ENCODE results near the gene TMEM185B. TPM values are rescaled to one million over a fixed set of nuclear protein-coding genes. Genes with fewer than 3 reads are reported as not detected.

The TMEM185B gene
- total RNA-seq, 4 donors from 2014 or later, result 21.0 to 33.3 (median 25.4) TPM

DNA sequence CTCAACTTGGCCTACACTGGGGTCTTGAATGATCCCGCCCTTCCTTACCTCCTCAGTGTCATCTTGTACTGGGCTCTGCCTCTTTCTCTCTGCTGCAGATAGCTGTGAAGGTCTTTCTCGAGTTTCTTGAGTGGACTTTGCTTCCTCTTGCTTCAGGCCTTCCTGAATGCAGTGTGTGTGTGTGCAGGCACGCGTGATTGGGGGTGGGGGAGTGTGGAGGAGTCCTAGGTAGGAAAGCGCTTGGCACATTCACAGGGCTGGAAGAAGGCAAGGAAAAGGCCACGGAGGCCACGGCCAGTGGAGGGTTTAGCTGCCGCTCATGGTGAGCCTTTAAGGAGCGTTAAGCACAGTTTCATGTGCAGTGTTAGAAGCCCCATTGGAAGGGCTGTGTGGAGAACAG lies 35.0 kb upstream of the TMEM185B start:
- intact Hi-C loops (cut with DNase I; ENCODE audit: low total_unique reads), result no loop called here
- TF ChIP-seq, protein P1, sequence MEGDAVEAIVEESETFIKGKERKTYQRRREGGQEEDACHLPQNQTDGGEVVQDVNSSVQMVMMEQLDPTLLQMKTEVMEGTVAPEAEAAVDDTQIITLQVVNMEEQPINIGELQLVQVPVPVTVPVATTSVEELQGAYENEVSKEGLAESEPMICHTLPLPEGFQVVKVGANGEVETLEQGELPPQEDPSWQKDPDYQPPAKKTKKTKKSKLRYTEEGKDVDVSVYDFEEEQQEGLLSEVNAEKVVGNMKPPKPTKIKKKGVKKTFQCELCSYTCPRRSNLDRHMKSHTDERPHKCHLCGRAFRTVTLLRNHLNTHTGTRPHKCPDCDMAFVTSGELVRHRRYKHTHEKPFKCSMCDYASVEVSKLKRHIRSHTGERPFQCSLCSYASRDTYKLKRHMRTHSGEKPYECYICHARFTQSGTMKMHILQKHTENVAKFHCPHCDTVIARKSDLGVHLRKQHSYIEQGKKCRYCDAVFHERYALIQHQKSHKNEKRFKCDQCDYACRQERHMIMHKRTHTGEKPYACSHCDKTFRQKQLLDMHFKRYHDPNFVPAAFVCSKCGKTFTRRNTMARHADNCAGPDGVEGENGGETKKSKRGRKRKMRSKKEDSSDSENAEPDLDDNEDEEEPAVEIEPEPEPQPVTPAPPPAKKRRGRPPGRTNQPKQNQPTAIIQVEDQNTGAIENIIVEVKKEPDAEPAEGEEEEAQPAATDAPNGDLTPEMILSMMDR (IDR thresholded peaks at IDR 0.05), result no peak
- no peak for TF ChIP-seq POLR2A (IDR thresholded peaks at IDR 0.05)
- WGBS, 2 donors, result 91 to 92% methylated on average over 9 of the region's 9 CpGs
- H3K4me3 ChIP-seq (ENCODE audit: low read depth, poor library complexity, severe bottlenecking), result no peak overlapping the region
- DNase-seq (ENCODE audit: low spot score in 2 of 2), result no peak

DNA sequence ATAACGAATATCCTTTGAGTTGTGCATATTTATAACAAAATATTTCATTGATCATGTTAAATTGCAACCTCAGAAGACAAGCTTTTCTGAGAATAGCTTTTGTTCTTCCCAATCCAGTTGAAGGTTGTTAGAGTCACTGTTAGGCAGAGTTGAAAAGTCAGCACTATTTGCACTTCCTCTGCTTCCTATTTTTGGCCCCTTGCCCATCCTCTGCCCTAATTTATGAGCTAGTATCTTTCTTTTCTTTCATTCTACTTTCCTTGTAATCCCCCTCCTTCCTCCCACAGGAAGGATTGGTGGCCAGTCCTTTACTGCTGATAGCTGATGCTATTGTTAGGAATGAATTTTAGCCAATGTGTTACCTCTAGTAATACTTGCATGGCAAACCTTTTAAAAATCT lies 34.3 kb upstream of the TMEM185B start:
- TF ChIP-seq, protein P1 (IDR thresholded peaks at IDR 0.05), result no peak
- no peak for TF ChIP-seq POLR2A (IDR thresholded peaks at IDR 0.05)
- no peak for DNase-seq (ENCODE audit: low spot score in 2 of 2)
- H3K4me3 ChIP-seq (ENCODE audit: low read depth, poor library complexity, severe bottlenecking), result no peak overlapping the region
- WGBS, 2 donors, result 55 to 66% methylated on average over 1 of the region's 1 CpG
- intact Hi-C loops (cut with DNase I; ENCODE audit: low total_unique reads), result no loop called here

DNA sequence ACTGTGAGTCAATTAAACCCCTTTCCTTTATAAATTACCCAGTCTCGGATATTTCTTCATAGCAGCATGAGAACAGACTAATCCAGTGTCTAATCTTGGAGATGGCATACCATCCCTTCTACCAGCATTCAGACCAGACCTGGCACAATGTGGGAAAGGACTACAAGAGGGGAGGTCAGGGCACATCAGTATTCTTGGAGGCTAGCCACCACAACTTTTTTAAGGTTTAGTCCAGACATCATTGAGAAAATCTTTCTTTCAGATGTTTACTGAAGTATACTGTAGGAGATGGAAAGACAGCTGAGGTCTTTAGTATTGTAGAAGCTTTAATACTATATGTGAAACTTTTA lies 33.4 kb upstream of the TMEM185B start:
- 73 to 81% methylated on average over 1 of the region's 1 CpG for WGBS, 2 donors
- no peak overlapping the region for H3K4me3 ChIP-seq (ENCODE audit: low read depth, poor library complexity, severe bottlenecking)
- TF ChIP-seq POLR2A (IDR thresholded peaks at IDR 0.05), result no peak
- TF ChIP-seq, protein P1 (IDR thresholded peaks at IDR 0.05), result no peak
- DNase-seq (ENCODE audit: low spot score in 2 of 2), result no peak
- intact Hi-C loops (cut with DNase I; ENCODE audit: low total_unique reads), result no loop called here

DNA sequence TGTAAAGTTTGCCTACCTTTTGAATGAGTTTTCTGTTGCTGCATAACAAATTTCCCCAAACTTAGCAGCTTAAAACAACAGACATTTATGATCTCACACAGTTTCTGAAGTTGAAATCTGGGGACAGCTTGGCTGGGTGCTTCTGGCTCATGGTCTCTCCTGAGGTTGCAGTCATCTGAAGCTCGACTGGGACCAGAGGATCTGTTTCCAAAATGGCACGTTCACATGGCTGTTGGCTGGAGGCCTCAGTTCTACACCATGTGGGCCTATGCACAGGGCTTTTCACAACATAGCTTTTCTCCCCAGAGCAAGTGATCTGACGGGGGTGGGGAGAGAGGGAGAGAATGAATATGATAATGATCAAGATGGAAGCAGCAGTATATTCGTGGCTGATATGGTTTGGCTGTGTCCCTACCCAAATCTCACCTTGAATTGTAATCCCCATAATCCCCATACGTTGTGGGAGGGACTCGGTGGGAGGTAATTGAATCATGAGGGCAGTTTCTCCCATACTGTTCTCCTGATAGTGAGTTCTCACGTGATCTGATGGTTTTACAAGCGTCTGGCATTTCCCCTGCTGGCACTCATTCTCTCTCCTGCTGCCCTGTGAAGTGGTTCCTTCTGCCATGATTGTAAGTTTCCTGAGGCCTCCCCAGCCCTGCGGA lies 32.9 kb upstream of the TMEM185B start:
- TF ChIP-seq, protein P1 (IDR thresholded peaks at IDR 0.05), result no peak
- no peak for TF ChIP-seq POLR2A (IDR thresholded peaks at IDR 0.05)
- no peak overlapping the region for H3K4me3 ChIP-seq (ENCODE audit: low read depth, poor library complexity, severe bottlenecking)
- intact Hi-C loops (cut with DNase I; ENCODE audit: low total_unique reads), result no loop called here
- WGBS, 2 donors, result 76 to 79% methylated on average over 9 of the region's 9 CpGs
- no peak for DNase-seq (ENCODE audit: low spot score in 2 of 2)

DNA sequence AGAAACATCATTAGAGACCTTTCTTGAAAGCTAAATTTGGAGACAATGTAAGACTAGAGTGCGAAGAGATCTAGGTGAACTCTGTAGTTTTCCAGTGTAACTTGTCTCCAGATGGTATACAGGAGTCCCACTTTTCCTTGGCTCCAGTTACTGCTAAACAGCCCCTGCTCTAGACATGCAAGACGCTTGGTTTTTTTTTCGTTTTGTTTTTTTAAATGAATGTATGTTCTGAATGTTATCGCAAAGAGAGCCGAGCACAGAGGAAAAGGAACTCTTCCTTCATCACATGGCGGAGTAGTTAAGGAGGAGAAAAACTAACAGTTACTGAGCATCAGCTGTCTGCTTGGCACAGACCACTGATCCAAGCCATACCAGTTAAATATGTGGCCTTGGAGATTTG lies 31.9 kb upstream of the TMEM185B start:
- TF ChIP-seq POLR2A (IDR thresholded peaks at IDR 0.05), result no peak
- TF ChIP-seq, protein P1 (IDR thresholded peaks at IDR 0.05), result no peak
- DNase-seq (ENCODE audit: low spot score in 2 of 2), result no peak
- no peak overlapping the region for H3K4me3 ChIP-seq (ENCODE audit: low read depth, poor library complexity, severe bottlenecking)
- intact Hi-C loops (cut with DNase I; ENCODE audit: low total_unique reads), result no loop called here
- 81 to 88% methylated on average over 6 of the region's 6 CpGs for WGBS, 2 donors

DNA sequence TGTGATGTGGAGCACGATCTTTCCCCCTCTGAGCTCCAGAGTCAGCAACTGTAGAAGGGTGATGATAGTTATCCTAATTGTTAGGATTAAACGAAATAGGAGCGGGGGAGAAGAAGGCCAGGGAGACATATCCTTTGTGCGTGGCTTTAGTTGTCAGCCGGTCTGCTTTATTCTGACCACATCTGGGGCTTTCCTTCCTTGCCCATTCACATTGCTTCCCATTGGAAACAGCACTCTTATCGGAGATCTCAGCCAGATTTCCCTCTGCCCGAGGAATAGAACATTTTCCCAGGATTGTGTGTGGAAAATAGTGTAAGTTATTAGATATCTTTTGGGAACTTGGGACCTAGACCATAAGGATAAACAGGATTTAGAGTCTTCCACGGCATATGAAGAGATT lies 31.0 kb upstream of the TMEM185B start:
- DNase-seq (ENCODE audit: low spot score in 2 of 2), result no peak
- TF ChIP-seq, protein P1 (IDR thresholded peaks at IDR 0.05), result no peak
- no peak for TF ChIP-seq POLR2A (IDR thresholded peaks at IDR 0.05)
- intact Hi-C loops (cut with DNase I; ENCODE audit: low total_unique reads), result no loop called here
- H3K4me3 ChIP-seq (ENCODE audit: low read depth, poor library complexity, severe bottlenecking), result no peak overlapping the region
- WGBS, 2 donors, result 55 to 66% methylated on average over 8 of the region's 8 CpGs

All from lower leg skin (tissue), 4 donors.